WTC11 (cell line): ENCODE results near the gene ZSCAN21. TPM values are rescaled to one million over a fixed set of nuclear protein-coding genes. Genes with fewer than 3 reads are reported as not detected.

ENCODE experiments used
- ATAC-seq: fragments of 200-7000 bp; cut with Tn5 transposase; 2 replicates; pipeline ENCODE4 v1.10.0; 2021; ENCODE audit warnings: mild to moderate bottlenecking, moderate library complexity
- CTCF ChIA-PET: fragments of 300-600 bp; sonication (Branson Sonifier 250); formaldehyde crosslinking; loops from one replicate; lab custom pipeline; 2021; ENCODE audit warnings: antibody characterized with exemption; lab: Charles Lee
- POLR2A ChIA-PET: fragments of 350-600 bp; sonication (Branson Sonifier 250); formaldehyde crosslinking; loops from one replicate; lab custom pipeline; 2021; ENCODE audit warnings: antibody characterized with exemption; lab: Charles Lee
- DNase-seq: peaks from one replicate; pipeline ENCODE4 v3.0.0; 2021; ENCODE audit warnings: low spot score
- H3K27ac Mint-ChIP-seq: 2 replicates; pipeline ENCODE4 v1.8.0; 2021; ENCODE audit warnings: mixed read lengths
- H3K27me3 Mint-ChIP-seq: 2 replicates; pipeline ENCODE4 v1.8.0; 2021; ENCODE audit warnings: low read depth, mild to moderate bottlenecking, moderate library complexity, mixed read lengths
- H3K36me3 Mint-ChIP-seq: 2 replicates; pipeline ENCODE4 v1.8.0; 2021; ENCODE audit warnings: mixed read lengths
- H3K4me1 Mint-ChIP-seq: 2 replicates; pipeline ENCODE4 v1.8.0; 2022; ENCODE audit warnings: mixed read lengths
- H3K4me3 Mint-ChIP-seq: 2 replicates; pipeline ENCODE4 v1.8.0; 2021; ENCODE audit warnings: mild to moderate bottlenecking, moderate library complexity, mixed read lengths
- H3K9me3 Mint-ChIP-seq: 2 replicates; pipeline ENCODE4 v1.8.0; 2021; ENCODE audit warnings: mixed read lengths
- AFF4 ChIP-seq: sonication (generic); formaldehyde crosslinking; IDR thresholded peaks from 2 replicates; pipeline ENCODE4 v1.8.1; 2023; ENCODE audit warnings: mild to moderate bottlenecking, missing genetic modification reagents, borderline replicate concordance
- ESRRA ChIP-seq: sonication (generic); formaldehyde crosslinking; IDR thresholded peaks from 2 replicates; pipeline ENCODE4 v1.8.1; 2022; ENCODE audit warnings: mild to moderate bottlenecking, missing genetic modification reagents, borderline replicate concordance
- FOXJ3 ChIP-seq: sonication (generic); formaldehyde crosslinking; IDR thresholded peaks from 2 replicates; pipeline ENCODE4 v1.9.0; 2021; ENCODE audit warnings: missing genetic modification reagents, mild to moderate bottlenecking, borderline replicate concordance
- GRHL2 ChIP-seq: fragments of 250-450 bp; sonication (Bioruptor Pico); IDR thresholded peaks from 2 replicates; pipeline ENCODE4 v1.8.0; 2022; ENCODE audit warnings: mild to moderate bottlenecking, moderate library complexity; ENCODE audit not compliant: insufficient replicate concordance, severe bottlenecking
- HMGA2 ChIP-seq: fragments of 250-450 bp; sonication (Bioruptor Pico); IDR thresholded peaks from 2 replicates; pipeline ENCODE4 v1.4.0; 2021; ENCODE audit warnings: mild to moderate bottlenecking, moderate library complexity
- HMGXB4 ChIP-seq: sonication (generic); formaldehyde crosslinking; IDR thresholded peaks from 2 replicates; pipeline ENCODE4 v1.8.1; 2023; ENCODE audit warnings: mild to moderate bottlenecking, moderate library complexity, missing genetic modification reagents
- MYBL2 ChIP-seq: sonication (generic); formaldehyde crosslinking; IDR thresholded peaks from 2 replicates; pipeline ENCODE4 v1.8.1; 2023; ENCODE audit warnings: mild to moderate bottlenecking, moderate library complexity, missing genetic modification reagents
- NFYB ChIP-seq: sonication (generic); formaldehyde crosslinking; conservative IDR thresholded peaks from 2 replicates; pipeline ENCODE4 v1.8.0; 2022; ENCODE audit warnings: low read depth, missing genetic modification reagents
- OVOL2 ChIP-seq: fragments of 250-450 bp; sonication (Bioruptor Pico); IDR thresholded peaks from 2 replicates; pipeline ENCODE4 v1.9.0; 2021; ENCODE audit warnings: mild to moderate bottlenecking, borderline replicate concordance
- PREB ChIP-seq: sonication (generic); formaldehyde crosslinking; IDR thresholded peaks from 2 replicates; pipeline ENCODE4 v1.8.1; 2022; ENCODE audit warnings: mild to moderate bottlenecking, missing genetic modification reagents, moderate library complexity, borderline replicate concordance
- RORB ChIP-seq: fragments of 250-450 bp; sonication (Bioruptor Pico); IDR thresholded peaks from 2 replicates; pipeline ENCODE4 v1.9.0; 2021; ENCODE audit warnings: mild to moderate bottlenecking
- SMAD3 ChIP-seq: sonication (generic); formaldehyde crosslinking; IDR thresholded peaks from 2 replicates; pipeline ENCODE4 v1.8.0; 2022; ENCODE audit warnings: missing genetic modification reagents, mild to moderate bottlenecking, borderline replicate concordance
- SMAD4 ChIP-seq: sonication (generic); formaldehyde crosslinking; IDR thresholded peaks from 2 replicates; pipeline ENCODE4 v1.8.0; 2022; ENCODE audit warnings: mild to moderate bottlenecking, missing genetic modification reagents
- SOX15 ChIP-seq: fragments of 250-450 bp; sonication (Bioruptor Pico); IDR thresholded peaks from 2 replicates; pipeline ENCODE4 v1.9.0; 2021; ENCODE audit warnings: mild to moderate bottlenecking
- TEAD1 ChIP-seq: sonication (generic); formaldehyde crosslinking; IDR thresholded peaks from 2 replicates; pipeline ENCODE4 v1.8.0; 2022; ENCODE audit warnings: mild to moderate bottlenecking, missing genetic modification reagents
- TEAD4 ChIP-seq: sonication (generic); formaldehyde crosslinking; IDR thresholded peaks from 2 replicates; pipeline ENCODE4 v1.8.0; 2022; ENCODE audit warnings: mild to moderate bottlenecking, missing genetic modification reagents
- USF1 ChIP-seq: sonication (generic); formaldehyde crosslinking; IDR thresholded peaks from 2 replicates; pipeline ENCODE4 v1.8.0; 2022; ENCODE audit warnings: mild to moderate bottlenecking, missing genetic modification reagents
- ZNF263 ChIP-seq: sonication (generic); formaldehyde crosslinking; IDR thresholded peaks from 2 replicates; pipeline ENCODE4 v1.8.1; 2022; ENCODE audit warnings: low read depth, mild to moderate bottlenecking, moderate library complexity, missing genetic modification reagents
- ZNF416 ChIP-seq: fragments of 250-450 bp; sonication (Bioruptor Pico); IDR thresholded peaks from 2 replicates; pipeline ENCODE4 v1.9.0; 2021; ENCODE audit warnings: mild to moderate bottlenecking, inconsistent platforms
- total RNA-seq: library from RNA; stranded (reverse); gene quantifications from 3 replicates; pipeline ENCODE4 v1.2.3, GENCODE V29; 2021
- TF ChIP-seq, protein P1 (sequence below): sonication (generic); formaldehyde crosslinking; IDR thresholded peaks from 2 replicates; pipeline ENCODE4 v1.8.0; 2023; ENCODE audit warnings: missing genetic modification reagents
- TF ChIP-seq, protein P2 (sequence below): sonication (generic); formaldehyde crosslinking; conservative IDR thresholded peaks from 2 replicates; pipeline ENCODE4 v1.8.1; 2023; ENCODE audit warnings: mild to moderate bottlenecking, low read depth, missing genetic modification reagents, moderate library complexity
- TF ChIP-seq, protein P3 (sequence below): fragments of 250-450 bp; sonication (Bioruptor Pico); conservative IDR thresholded peaks from 2 replicates; pipeline ENCODE4 v1.9.0; 2021; ENCODE audit warnings: mild to moderate bottlenecking

Gene ZSCAN21
- total RNA-seq, 1 experiment from 2014 or later: 25.5 TPM

- TF ChIP-seq, protein P1, sequence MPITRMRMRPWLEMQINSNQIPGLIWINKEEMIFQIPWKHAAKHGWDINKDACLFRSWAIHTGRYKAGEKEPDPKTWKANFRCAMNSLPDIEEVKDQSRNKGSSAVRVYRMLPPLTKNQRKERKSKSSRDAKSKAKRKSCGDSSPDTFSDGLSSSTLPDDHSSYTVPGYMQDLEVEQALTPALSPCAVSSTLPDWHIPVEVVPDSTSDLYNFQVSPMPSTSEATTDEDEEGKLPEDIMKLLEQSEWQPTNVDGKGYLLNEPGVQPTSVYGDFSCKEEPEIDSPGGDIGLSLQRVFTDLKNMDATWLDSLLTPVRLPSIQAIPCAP (CRISPR knock-in tag): no peak
- TF ChIP-seq OVOL2 (CRISPR knock-in tag) (no peak), FOXJ3 (CRISPR knock-in tag) (no peak), ZNF416 (CRISPR knock-in tag) (no peak), HMGA2 (CRISPR knock-in tag) (no peak), GRHL2 (CRISPR knock-in tag) (no peak)
- TF ChIP-seq, protein P2, sequence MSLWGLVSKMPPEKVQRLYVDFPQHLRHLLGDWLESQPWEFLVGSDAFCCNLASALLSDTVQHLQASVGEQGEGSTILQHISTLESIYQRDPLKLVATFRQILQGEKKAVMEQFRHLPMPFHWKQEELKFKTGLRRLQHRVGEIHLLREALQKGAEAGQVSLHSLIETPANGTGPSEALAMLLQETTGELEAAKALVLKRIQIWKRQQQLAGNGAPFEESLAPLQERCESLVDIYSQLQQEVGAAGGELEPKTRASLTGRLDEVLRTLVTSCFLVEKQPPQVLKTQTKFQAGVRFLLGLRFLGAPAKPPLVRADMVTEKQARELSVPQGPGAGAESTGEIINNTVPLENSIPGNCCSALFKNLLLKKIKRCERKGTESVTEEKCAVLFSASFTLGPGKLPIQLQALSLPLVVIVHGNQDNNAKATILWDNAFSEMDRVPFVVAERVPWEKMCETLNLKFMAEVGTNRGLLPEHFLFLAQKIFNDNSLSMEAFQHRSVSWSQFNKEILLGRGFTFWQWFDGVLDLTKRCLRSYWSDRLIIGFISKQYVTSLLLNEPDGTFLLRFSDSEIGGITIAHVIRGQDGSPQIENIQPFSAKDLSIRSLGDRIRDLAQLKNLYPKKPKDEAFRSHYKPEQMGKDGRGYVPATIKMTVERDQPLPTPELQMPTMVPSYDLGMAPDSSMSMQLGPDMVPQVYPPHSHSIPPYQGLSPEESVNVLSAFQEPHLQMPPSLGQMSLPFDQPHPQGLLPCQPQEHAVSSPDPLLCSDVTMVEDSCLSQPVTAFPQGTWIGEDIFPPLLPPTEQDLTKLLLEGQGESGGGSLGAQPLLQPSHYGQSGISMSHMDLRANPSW (CRISPR knock-in tag): no peak
These were observed 49.9 kb downstream of the ZSCAN21 start (continued) for GRCh38 chr7:100099452-100099851.

DNA sequence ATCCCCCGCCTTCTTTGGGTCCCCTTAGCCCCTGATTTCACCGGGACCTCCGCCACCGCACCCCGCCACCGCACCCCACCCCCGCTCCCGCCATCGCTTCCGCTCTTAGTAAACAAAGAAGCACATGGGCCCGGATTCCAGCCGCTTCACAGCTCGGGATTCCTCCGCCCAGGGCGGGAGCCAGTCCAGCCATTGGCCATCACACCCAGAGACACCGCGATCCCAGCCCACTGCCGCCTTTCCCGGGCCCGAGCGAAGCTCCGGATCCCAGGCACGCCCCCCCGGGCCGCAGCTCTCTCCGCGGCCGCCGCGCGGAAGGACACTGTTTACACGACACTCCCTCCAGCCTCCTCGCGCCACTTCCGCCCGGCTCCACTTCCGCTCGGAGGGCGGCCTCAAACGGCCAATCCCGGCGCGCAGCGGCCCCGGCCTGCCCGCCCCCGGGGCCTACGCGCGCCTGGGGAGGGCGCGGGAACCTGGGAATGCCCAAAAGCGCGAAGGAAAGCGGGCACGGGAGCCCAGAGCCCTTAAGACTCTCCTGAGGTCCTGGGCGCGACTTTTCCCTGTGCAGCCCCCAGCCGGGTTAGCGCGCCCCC lies 50.9 kb downstream of the ZSCAN21 start:
- H3K9me3 Mint-ChIP-seq: no peaks in the 10 kb centered on the region
- ChIA-PET POLR2A (interaction anchor here (0.6 to 3.6 kb wide), 17 partner anchors 10 to 516 kb away, joined by 3 to 56 read pairs (median 6); partner anchors contain the start of genes CNPY4, COPS6, GAL3ST4 and GPC2), CTCF (interaction anchor here (0.6 to 3.2 kb wide), 4 partner anchors 12 to 142 kb away, joined by 3 to 41 read pairs (median 20); no protein-coding TSS in a partner anchor)
- H3K27me3 Mint-ChIP-seq: no peaks in the 10 kb centered on the region
- peak overlapping the region; percentile 91 for H3K4me3 Mint-ChIP-seq
- peak; percentile 90 for DNase-seq
- peaks cover 59% of the 10 kb centered on the region for H3K36me3 Mint-ChIP-seq
- H3K4me1 Mint-ChIP-seq: peaks cover 24% of the 10 kb centered on the region
- ATAC-seq: peak; percentile 57
- peak overlapping the region; percentile 99 for H3K27ac Mint-ChIP-seq
- TF ChIP-seq TEAD1 (CRISPR knock-in tag) (no peak), MYBL2 (CRISPR knock-in tag) (0 out of 2 replicates have a peak, but pooled peaks have one; percentile 68), HMGXB4 (CRISPR knock-in tag) (peak; percentile 45), ZNF263 (CRISPR knock-in tag) (no peak), PREB (CRISPR knock-in tag) (no peak), AFF4 (CRISPR knock-in tag) (no peak), SOX15 (no peak), RORB (CRISPR knock-in tag) (peak; percentile 76; the same call in 1 of the 2 replicates), SMAD4 (CRISPR knock-in tag) (no peak), ESRRA (CRISPR knock-in tag) (no peak), SMAD3 (CRISPR knock-in tag) (0 out of 2 replicates have a peak, but pooled peaks have one; percentile 63), NFYB (CRISPR knock-in tag) (peak; percentile 67), USF1 (CRISPR knock-in tag) (0 out of 2 replicates have a peak, but pooled peaks have one; percentile 33), TEAD4 (CRISPR knock-in tag) (peak; percentile 52; the same call in 1 of the 2 replicates)
- TF ChIP-seq, protein P3, sequence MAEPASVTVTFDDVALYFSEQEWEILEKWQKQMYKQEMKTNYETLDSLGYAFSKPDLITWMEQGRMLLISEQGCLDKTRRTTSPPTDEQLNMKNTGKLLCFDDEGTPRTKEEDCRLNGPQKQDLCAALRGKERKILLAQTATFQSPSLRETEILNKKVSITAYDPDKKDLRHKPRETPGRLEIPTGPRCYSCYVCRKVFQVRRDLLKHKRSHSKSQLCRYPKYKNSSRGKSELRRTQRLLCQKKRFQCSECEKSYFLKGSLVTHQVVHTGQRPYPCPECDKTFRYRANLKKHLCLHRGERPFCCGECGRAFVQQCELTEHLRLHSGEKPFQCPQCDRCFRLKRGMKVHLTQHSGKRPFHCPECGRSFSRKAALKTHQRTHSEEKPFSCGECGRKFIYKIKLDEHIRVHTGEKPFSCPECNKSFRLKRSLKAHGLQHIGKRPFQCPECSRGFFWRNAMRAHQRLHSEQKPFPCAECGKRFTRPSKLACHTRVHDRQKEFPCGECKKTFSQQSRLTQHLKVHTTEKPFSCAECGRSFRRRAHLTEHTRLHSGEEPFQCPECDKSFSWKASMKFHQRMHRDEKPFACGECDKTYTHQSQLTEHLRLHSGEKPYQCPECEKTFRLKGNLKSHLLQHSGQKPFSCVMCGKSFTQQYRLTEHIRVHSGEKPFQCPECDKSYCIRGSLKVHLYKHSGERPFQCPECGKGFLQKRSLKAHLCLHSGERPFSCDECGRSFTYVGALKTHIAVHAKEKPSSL (CRISPR knock-in tag): no peak; the same call in 1 of the 2 replicates
